ENCODE data around the gene ABHD2.

- TF ChIP-seq, protein P1, sequence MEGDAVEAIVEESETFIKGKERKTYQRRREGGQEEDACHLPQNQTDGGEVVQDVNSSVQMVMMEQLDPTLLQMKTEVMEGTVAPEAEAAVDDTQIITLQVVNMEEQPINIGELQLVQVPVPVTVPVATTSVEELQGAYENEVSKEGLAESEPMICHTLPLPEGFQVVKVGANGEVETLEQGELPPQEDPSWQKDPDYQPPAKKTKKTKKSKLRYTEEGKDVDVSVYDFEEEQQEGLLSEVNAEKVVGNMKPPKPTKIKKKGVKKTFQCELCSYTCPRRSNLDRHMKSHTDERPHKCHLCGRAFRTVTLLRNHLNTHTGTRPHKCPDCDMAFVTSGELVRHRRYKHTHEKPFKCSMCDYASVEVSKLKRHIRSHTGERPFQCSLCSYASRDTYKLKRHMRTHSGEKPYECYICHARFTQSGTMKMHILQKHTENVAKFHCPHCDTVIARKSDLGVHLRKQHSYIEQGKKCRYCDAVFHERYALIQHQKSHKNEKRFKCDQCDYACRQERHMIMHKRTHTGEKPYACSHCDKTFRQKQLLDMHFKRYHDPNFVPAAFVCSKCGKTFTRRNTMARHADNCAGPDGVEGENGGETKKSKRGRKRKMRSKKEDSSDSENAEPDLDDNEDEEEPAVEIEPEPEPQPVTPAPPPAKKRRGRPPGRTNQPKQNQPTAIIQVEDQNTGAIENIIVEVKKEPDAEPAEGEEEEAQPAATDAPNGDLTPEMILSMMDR (conservative IDR thresholded peaks at IDR 0.05 in 1 of 2, IDR thresholded peaks at IDR 0.05 in 1 of 2; ENCODE audit: low read depth in 1 of 2, low read length in 2 of 2) = no peak
- no peak for TF ChIP-seq EZH2 (IDR thresholded peaks at IDR 0.05; ENCODE audit: low read length, missing control alignments)
These were observed 49.7 kb downstream of the ABHD2 start for GRCh38 chr15:89137926-89138325.

Measured in fibroblast of lung (primary cell).